GM12864 (cell line): ENCODE results near the gene CCT6B.

Experiments used
- DNase-seq: peaks from one replicate; pipeline ENCODE4 v3.0.0-alpha.2; 2011; ENCODE audit warnings: low read depth
- H3K4me3 ChIP-seq: 2 replicates; pipeline ENCODE4 v1.5.1; 2011; ENCODE audit warnings: mild to moderate bottlenecking, low read depth, low read length, control low read depth
- CTCF ChIP-seq: IDR thresholded peaks from 2 replicates; pipeline ENCODE4 v1.5.1; 2011; ENCODE audit warnings: low read depth, mild to moderate bottlenecking, moderate library complexity, low read length, control low read depth, inconsistent platforms; ENCODE audit errors: missing control alignments

The CCT6B gene

GRCh38 chr17:34926661-34927060, 34.6 kb downstream of the CCT6B start:
- H3K4me3 ChIP-seq = no peak overlapping the region
- no peak for DNase-seq
- no peak for TF ChIP-seq CTCF

GRCh38 chr17:34920676-34921075, 40.6 kb downstream of the CCT6B start:
- no peak for TF ChIP-seq CTCF
- no peak for DNase-seq
- H3K4me3 ChIP-seq = no peak overlapping the region

GRCh38 chr17:34917381-34917780, 43.9 kb downstream of the CCT6B start:
- H3K4me3 ChIP-seq = no peak overlapping the region
- DNase-seq = no peak
- no peak for TF ChIP-seq CTCF

GRCh38 chr17:34916120-34916519, 45.1 kb downstream of the CCT6B start:
- no peak overlapping the region for H3K4me3 ChIP-seq
- no peak for TF ChIP-seq CTCF
- no peak for DNase-seq

- TF ChIP-seq CTCF = no peak
- no peak for DNase-seq
- H3K4me3 ChIP-seq = no peak overlapping the region
Measured at GRCh38 chr17:34913001-34913400, 48.3 kb downstream of the CCT6B start.

- no peak for TF ChIP-seq CTCF
- no peak overlapping the region for H3K4me3 ChIP-seq
- no peak for DNase-seq
Measured at GRCh38 chr17:34909040-34909439, 52.2 kb downstream of the CCT6B start.

GRCh38 chr17:34902831-34903547, 58.3 kb downstream of the CCT6B start:
- H3K4me3 ChIP-seq = no peak overlapping the region
- no peak for DNase-seq
- TF ChIP-seq CTCF = no peak
